Hepatocyte (in vitro differentiated cells): Measurements from ENCODE around the gene OR10H3. TPM values are rescaled to one million over a fixed set of nuclear protein-coding genes. Genes with fewer than 3 reads are reported as not detected.

Experiments
- DNase-seq: peaks from one replicate; pipeline ENCODE4 v3.0.0-alpha.2; 2016; ENCODE audit warnings: low spot score
- H2AFZ ChIP-seq: fragments of 200-600 bp; sonication (generic); 2 replicates; pipeline ENCODE4 v1.6.0; 2016; ENCODE audit warnings: antibody characterized with exemption, mild to moderate bottlenecking
- H3K27ac ChIP-seq: fragments of 200-600 bp; sonication (generic); 2 replicates; pipeline ENCODE4 v1.5.1; 2016; ENCODE audit warnings: mild to moderate bottlenecking
- H3K27me3 ChIP-seq: fragments of 200-600 bp; sonication (generic); 2 replicates; pipeline ENCODE4 v1.6.1; 2016
- H3K36me3 ChIP-seq: fragments of 200-600 bp; sonication (generic); replicated peaks from 2 replicates; pipeline ENCODE4 v1.5.1; 2016; ENCODE audit warnings: low read depth; ENCODE audit not compliant: insufficient read depth
- H3K4me1 ChIP-seq: fragments of 200-600 bp; sonication (generic); 2 replicates; pipeline ENCODE4 v1.5.1; 2016; ENCODE audit warnings: mild to moderate bottlenecking, moderate library complexity; ENCODE audit not compliant: insufficient read depth
- H3K4me2 ChIP-seq: fragments of 200-600 bp; sonication (generic); 2 replicates; pipeline ENCODE4 v1.6.0; 2016
- H3K4me3 ChIP-seq: fragments of 200-600 bp; sonication (generic); 2 replicates; pipeline ENCODE4 v1.5.1; 2016; ENCODE audit warnings: mild to moderate bottlenecking
- H3K79me2 ChIP-seq: fragments of 200-600 bp; sonication (generic); 2 replicates; pipeline ENCODE4 v1.6.0; 2017; ENCODE audit warnings: mild to moderate bottlenecking
- H3K9me2 ChIP-seq: fragments of 200-600 bp; sonication (generic); replicated peaks from 2 replicates; pipeline ENCODE4 v1.6.0; 2017; ENCODE audit warnings: mild to moderate bottlenecking; ENCODE audit not compliant: insufficient read depth
- H3K9me3 ChIP-seq: fragments of 200-600 bp; sonication (generic); 2 replicates; pipeline ENCODE4 v1.5.1; 2016; ENCODE audit warnings: low read depth, mild to moderate bottlenecking
- H4K20me1 ChIP-seq: fragments of 200-600 bp; sonication (generic); 2 replicates; pipeline ENCODE4 v1.6.0; 2016; ENCODE audit warnings: mild to moderate bottlenecking; ENCODE audit not compliant: insufficient read depth, poor library complexity, severe bottlenecking
- CTCF ChIP-seq: fragments of 200-600 bp; sonication (generic); IDR thresholded peaks from 2 replicates; pipeline ENCODE4 v1.5.1; 2016; ENCODE audit warnings: antibody characterized with exemption, mild to moderate bottlenecking; ENCODE audit not compliant: poor library complexity
- EZH2 ChIP-seq: fragments of 200-600 bp; sonication (generic); IDR thresholded peaks from 2 replicates; pipeline ENCODE4 v1.6.1; 2016; ENCODE audit warnings: antibody characterized with exemption, mild to moderate bottlenecking, borderline replicate concordance
- EZH2phosphoT487 ChIP-seq: fragments of 200-600 bp; sonication (generic); IDR thresholded peaks from one replicate; pipeline ENCODE4 v1.6.1; 2018; ENCODE audit warnings: antibody characterized with exemption, mild to moderate bottlenecking, low read depth, moderate library complexity; ENCODE audit not compliant: unreplicated experiment, severe bottlenecking
- WGBS: methylation state at CpG from one replicate; pipeline ENCODE4 v1.1.6; 2016; ENCODE audit warnings: low lambda C conversion rate; ENCODE audit errors: missing lambda C conversion rate; 5-methylcytosine and 5-hydroxymethylcytosine counted together
- polyA plus RNA-seq: library from polyadenylated mRNA; unstranded; fragments of >200 nt; fragmentation: Nextera tagmentation; extraction: Ambion mirVana; gene quantifications from 2 replicates; pipeline ENCODE4 v1.2.1, GENCODE V29; 2016
- total RNA-seq: library from RNA; depleted of rRNA; stranded (reverse); fragments of >200 nt; gene quantifications from 2 replicates; pipeline ENCODE4 v1.2.3, GENCODE V29; 2014

OR10H3 gene
- not detected in 2 replicates for total RNA-seq
- not detected in 2 replicates for polyA plus RNA-seq

GRCh38 chr19:15737722-15738121, at the start of gene OR10H3:
TSS of gene OR10H3 (plus strand) at chr19:15737985. CDS start at chr19:15741393, 3,408 bp downstream.
- no peak within 1 kb of the TSS for H3K27ac ChIP-seq
- 28% methylated on average over 4 of the region's 4 CpGs for WGBS
- H3K4me2 ChIP-seq = no peak within 1 kb of the TSS
- H3K9me2 ChIP-seq = no peaks in the 10 kb centered on the region
- no peak within 1 kb of the TSS for H2AFZ ChIP-seq
- H3K4me3 ChIP-seq = no peak within 1 kb of the TSS
- TF ChIP-seq EZH2 (no peak), EZH2phosphoT487 (no peak)
- H3K79me2 ChIP-seq = no peaks in the 10 kb centered on the region
- H3K9me3 ChIP-seq = no peaks in the 10 kb centered on the region
- no peaks in the 10 kb centered on the region for H3K36me3 ChIP-seq
- H3K27me3 ChIP-seq = no peaks in the 10 kb centered on the region
- no peaks in the 10 kb centered on the region for H3K4me1 ChIP-seq
- no peaks in the 10 kb centered on the region for H4K20me1 ChIP-seq
- no peak for DNase-seq

GRCh38 chr19:15696654-15697194, 41.1 kb upstream of the OR10H3 start:
- no peak for DNase-seq
- Histone ChIP-seq H3K27me3 (no peaks in the 10 kb centered on the region), H3K4me1 (no peaks in the 10 kb centered on the region), H3K9me2 (no peaks in the 10 kb centered on the region), H3K36me3 (no peaks in the 10 kb centered on the region), H3K4me2 (no peak overlapping the region), H2AFZ (no peak overlapping the region), H3K9me3 (no peaks in the 10 kb centered on the region), H3K27ac (no peak overlapping the region), H3K4me3 (no peak overlapping the region), H4K20me1 (no peaks in the 10 kb centered on the region), H3K79me2 (no peaks in the 10 kb centered on the region)
- TF ChIP-seq EZH2phosphoT487 (no peak), CTCF (no peak), EZH2 (no peak)
- WGBS = 73% methylated on average over 19 of the region's 19 CpGs

- no peaks in the 10 kb centered on the region for H3K27me3 ChIP-seq
Measured at GRCh38 chr19:15701757-15702533, 35.8 kb upstream of the OR10H3 start.

More at GRCh38 chr19:15701757-15702533, 35.8 kb upstream of the OR10H3 start:
- H3K79me2 ChIP-seq = no peaks in the 10 kb centered on the region
- H2AFZ ChIP-seq = no peak overlapping the region
- TF ChIP-seq EZH2 (no peak), EZH2phosphoT487 (no peak), CTCF (no peak)
- H4K20me1 ChIP-seq = no peaks in the 10 kb centered on the region
- no peaks in the 10 kb centered on the region for H3K9me2 ChIP-seq
- H3K4me3 ChIP-seq = no peak overlapping the region
- no peak overlapping the region for H3K4me2 ChIP-seq
- WGBS = 50% methylated on average over 4 of the region's 4 CpGs
- no peaks in the 10 kb centered on the region for H3K4me1 ChIP-seq
- no peak for DNase-seq
- H3K27ac ChIP-seq = no peak overlapping the region
- no peaks in the 10 kb centered on the region for H3K9me3 ChIP-seq
- H3K36me3 ChIP-seq = no peaks in the 10 kb centered on the region
